ENCODE measurements around the gene COL23A1. TPM values are rescaled to one million over a fixed set of nuclear protein-coding genes. Genes with fewer than 3 reads are reported as not detected.

Gene COL23A1
- total and polyA plus RNA-seq, 4 donors = 0.36 to 1.5 (median 1.1) TPM; not detected in 1

DNA sequence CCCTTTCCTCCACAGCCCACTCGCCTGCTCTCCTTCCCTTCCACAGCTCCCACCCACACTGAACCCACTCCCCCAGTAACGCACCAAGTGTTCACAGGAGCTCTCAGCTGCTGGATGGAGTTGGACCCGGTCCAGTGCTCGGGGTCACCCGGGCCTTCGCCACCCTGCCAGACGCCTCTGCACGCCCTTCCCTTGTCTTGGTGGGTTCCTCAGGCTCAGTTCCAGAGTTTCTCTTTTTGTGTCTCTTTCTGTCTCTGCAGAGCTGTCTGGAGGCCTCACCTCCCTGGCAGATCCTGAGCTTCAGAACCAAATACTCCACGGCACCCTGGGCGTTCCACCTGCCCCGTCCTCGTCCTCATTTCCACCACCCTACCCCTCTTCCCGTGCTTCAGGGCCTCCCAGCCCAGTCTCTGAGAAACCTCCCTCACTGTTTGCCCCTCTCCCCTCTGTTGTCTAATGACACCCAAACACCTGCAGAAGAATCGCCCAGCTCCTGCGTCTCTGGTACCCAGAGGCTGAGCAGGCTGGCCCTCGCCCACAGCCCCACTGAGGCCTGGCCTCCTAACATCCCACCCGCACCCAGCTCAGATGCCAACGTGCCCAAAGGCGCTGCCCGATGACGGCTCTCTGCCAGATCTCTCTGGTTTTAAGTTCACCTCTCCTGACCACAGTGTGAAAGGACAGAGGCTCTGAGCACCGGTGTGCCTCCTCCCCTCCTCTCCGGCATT lies 74.3 kb downstream of the COL23A1 start:
- intact Hi-C loops (cut with DNase I) = no loop called here
- Histone ChIP-seq H3K27me3 (ENCODE audit: control insufficient read depth in 1 of 2, insufficient read depth in 2 of 2, low read length in 1 of 2) (no peaks in the 10 kb centered on the region), H3K4me3 (ENCODE audit: low read length in 2 of 2) (no peak overlapping the region), H3K9me3 (ENCODE audit: control insufficient read depth, low read length) (peaks cover 10% of the 10 kb centered on the region), H3K27ac (ENCODE audit: low read depth in 1 of 2, low read length in 2 of 2) (no peak overlapping the region), H3K36me3 (ENCODE audit: control insufficient read depth in 1 of 2, insufficient read depth in 2 of 2, low read length in 1 of 2) (no peaks in the 10 kb centered on the region), H3K4me1 (ENCODE audit: control insufficient read depth in 1 of 2, insufficient read depth in 2 of 2, low read length in 2 of 2) (no peaks in the 10 kb centered on the region)
- ATAC-seq (ENCODE audit: low FRiP score) (peak; percentile 9), DNase-seq (no peak)
- WGBS, 2 donors = 82 to 86% methylated on average over 23 of the region's 23 CpGs

DNA sequence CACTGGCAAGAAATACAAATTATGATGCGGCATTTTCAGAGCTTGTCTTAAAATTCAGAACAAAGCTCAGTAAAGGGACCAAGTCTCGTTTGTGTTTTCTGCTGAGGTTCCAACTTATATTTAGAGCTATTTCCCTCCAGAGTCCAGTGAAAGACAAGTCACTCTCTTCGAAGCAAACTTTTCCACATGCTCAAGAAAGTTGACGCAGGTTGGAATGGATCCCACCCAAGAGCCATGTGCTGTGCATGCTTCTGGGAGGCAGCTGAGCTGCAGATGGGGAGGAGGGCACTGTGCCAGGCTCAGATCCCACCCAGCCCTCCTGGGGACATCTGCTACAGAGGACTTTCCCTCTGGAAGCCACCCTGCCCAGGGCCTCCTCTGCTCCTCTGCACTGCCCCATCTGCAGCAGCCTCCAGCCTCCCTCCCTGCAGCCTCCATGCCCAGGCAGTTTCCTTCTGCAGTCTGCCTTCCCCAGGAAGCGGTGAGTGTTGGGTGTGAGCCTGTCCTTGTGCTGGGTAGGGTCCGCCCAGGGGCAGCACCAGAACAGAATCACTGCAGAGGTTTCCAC lies 75.3 kb downstream of the COL23A1 start:
- no peaks in the 10 kb centered on the region for H3K4me1 ChIP-seq (ENCODE audit: control insufficient read depth in 1 of 2, insufficient read depth in 2 of 2, low read length in 2 of 2)
- no peak for DNase-seq
- no peak overlapping the region for H3K27ac ChIP-seq (ENCODE audit: low read depth in 1 of 2, low read length in 2 of 2)
- no peaks in the 10 kb centered on the region for H3K36me3 ChIP-seq (ENCODE audit: control insufficient read depth in 1 of 2, insufficient read depth in 2 of 2, low read length in 1 of 2)
- 60 to 62% methylated on average over 6 of the region's 6 CpGs for whole genome bisulfite sequencing, 2 donors
- no peak overlapping the region for H3K4me3 ChIP-seq (ENCODE audit: low read length in 2 of 2)
- H3K27me3 ChIP-seq (ENCODE audit: control insufficient read depth in 1 of 2, insufficient read depth in 2 of 2, low read length in 1 of 2) = no peaks in the 10 kb centered on the region
- H3K9me3 ChIP-seq (ENCODE audit: control insufficient read depth, low read length) = peaks cover 10% of the 10 kb centered on the region
- intact Hi-C loops (cut with DNase I) = no loop called here
- ATAC-seq (ENCODE audit: low FRiP score) = peak; percentile 15

DNA sequence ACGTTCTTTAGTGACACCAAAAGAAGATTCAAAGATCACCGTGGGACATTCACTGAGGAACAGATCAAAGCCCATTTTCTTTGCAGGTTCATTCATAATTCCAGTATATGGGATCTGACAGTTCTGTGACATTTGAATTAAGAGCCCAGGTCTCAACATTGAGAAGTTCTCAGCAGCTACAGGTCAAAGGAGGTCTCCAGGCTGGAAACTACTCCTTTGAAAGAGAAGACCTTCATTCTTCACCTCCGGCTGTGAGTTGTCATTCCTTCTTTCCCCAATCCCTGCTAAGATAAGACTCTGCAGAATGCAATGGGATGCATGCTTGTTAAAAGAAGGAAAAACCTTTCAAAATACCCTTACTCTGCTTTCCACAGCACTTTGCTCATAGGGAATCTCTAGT lies 79.0 kb downstream of the COL23A1 start:
- Histone ChIP-seq H3K27ac (ENCODE audit: low read depth in 1 of 2, low read length in 2 of 2) (no peak overlapping the region), H3K27me3 (ENCODE audit: control insufficient read depth in 1 of 2, insufficient read depth in 2 of 2, low read length in 1 of 2) (no peaks in the 10 kb centered on the region), H3K9me3 (ENCODE audit: control insufficient read depth, low read length) (peaks cover 10% of the 10 kb centered on the region), H3K36me3 (ENCODE audit: control insufficient read depth in 1 of 2, insufficient read depth in 2 of 2, low read length in 1 of 2) (no peaks in the 10 kb centered on the region), H3K4me3 (ENCODE audit: low read length in 2 of 2) (no peak overlapping the region), H3K4me1 (ENCODE audit: control insufficient read depth in 1 of 2, insufficient read depth in 2 of 2, low read length in 2 of 2) (no peaks in the 10 kb centered on the region)
- intact Hi-C loops (cut with DNase I) = no loop called here
- no peak for DNase-seq
- 42 to 59% methylated on average over 3 of the region's 3 CpGs for WGBS, 2 donors
- no peak for ATAC-seq (ENCODE audit: low FRiP score)

DNA sequence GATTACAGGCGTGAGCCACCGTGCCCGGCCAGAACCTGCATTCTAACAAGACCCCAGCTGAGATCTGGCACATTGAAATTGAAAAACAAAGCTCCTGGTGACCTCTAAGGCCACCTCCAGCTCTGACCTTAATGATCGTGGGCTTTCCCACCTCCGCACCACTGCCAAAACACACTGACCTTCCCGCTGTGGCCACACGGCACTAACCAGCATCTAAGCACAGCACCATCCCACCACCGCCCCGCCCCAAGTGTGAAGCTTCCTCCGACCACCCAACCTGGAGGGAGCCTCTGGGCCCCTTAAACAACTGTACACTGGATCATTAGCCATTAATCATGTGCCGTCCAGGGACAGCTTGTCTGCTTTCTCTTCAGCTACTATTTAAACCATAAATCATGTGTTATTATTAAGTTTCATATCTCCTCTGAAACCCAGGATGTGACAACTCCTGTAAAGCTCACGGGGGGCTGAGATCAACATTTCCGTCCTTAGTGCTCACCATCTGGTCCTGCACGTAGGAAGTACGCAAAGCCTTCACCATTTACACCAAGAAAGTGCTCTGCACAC lies 80.6 kb downstream of the COL23A1 start:
- Histone ChIP-seq H3K4me1 (ENCODE audit: control insufficient read depth in 1 of 2, insufficient read depth in 2 of 2, low read length in 2 of 2) (no peaks in the 10 kb centered on the region), H3K27ac (ENCODE audit: low read depth in 1 of 2, low read length in 2 of 2) (no peak overlapping the region), H3K27me3 (ENCODE audit: control insufficient read depth in 1 of 2, insufficient read depth in 2 of 2, low read length in 1 of 2) (no peaks in the 10 kb centered on the region), H3K4me3 (ENCODE audit: low read length in 2 of 2) (no peak overlapping the region), H3K36me3 (ENCODE audit: control insufficient read depth in 1 of 2, insufficient read depth in 2 of 2, low read length in 1 of 2) (no peaks in the 10 kb centered on the region), H3K9me3 (ENCODE audit: control insufficient read depth, low read length) (peaks cover 10% of the 10 kb centered on the region)
- no peak for DNase-seq
- 86 to 87% methylated on average over 15 of the region's 15 CpGs for WGBS, 2 donors
- intact Hi-C loops (cut with DNase I) = no loop called here
- ATAC-seq (ENCODE audit: low FRiP score) = no peak

DNA sequence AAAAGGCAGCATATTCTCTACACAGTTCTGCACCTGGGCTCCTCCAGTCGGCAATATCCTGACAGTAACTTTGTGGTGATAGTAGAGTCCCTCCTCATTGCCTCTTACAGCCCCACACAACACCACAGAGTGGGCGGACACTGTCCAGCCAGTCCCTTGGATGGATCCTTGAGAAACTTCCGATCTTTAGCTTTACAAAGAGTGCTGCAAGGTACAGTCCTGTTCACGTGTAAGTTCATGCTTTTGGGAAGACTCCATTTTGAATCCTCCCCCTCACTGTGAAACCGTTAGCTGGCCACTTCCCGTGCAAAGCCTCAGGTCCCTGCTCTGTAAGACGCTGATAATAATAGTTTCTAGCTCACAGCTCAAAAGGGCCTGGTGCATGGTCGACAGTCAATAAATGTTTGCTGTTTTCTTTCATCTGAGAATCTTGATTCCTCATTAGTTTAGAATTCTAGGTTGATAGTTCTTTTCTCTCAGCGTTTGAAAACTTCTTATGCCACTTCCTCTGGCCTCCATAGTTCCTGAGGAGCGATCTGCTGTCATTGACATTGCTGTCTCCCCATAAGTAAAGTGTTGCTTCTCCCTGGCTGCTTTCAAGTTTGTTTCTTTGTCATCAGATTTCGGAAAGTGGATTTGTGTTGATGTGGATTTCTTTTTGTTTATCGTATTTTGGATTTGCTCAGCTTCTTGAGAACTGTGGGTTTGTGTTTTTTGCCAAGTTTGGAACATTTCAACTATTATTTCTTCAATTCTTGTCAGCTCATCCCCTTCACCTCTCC lies 82.9 kb downstream of the COL23A1 start:
- intact Hi-C loops (cut with DNase I) = no loop called here
- no peaks in the 10 kb centered on the region for H3K36me3 ChIP-seq (ENCODE audit: control insufficient read depth in 1 of 2, insufficient read depth in 2 of 2, low read length in 1 of 2)
- H3K4me3 ChIP-seq (ENCODE audit: low read length in 2 of 2) = no peak overlapping the region
- WGBS, 2 donors = 94 to 95% methylated on average over 12 of the region's 12 CpGs
- DNase-seq = no peak
- no peaks in the 10 kb centered on the region for H3K9me3 ChIP-seq (ENCODE audit: control insufficient read depth, low read length)
- H3K27me3 ChIP-seq (ENCODE audit: control insufficient read depth in 1 of 2, insufficient read depth in 2 of 2, low read length in 1 of 2) = no peaks in the 10 kb centered on the region
- no peak overlapping the region for H3K27ac ChIP-seq (ENCODE audit: low read depth in 1 of 2, low read length in 2 of 2)
- ATAC-seq (ENCODE audit: low FRiP score) = no peak
- H3K4me1 ChIP-seq (ENCODE audit: control insufficient read depth in 1 of 2, insufficient read depth in 2 of 2, low read length in 2 of 2) = no peaks in the 10 kb centered on the region

DNA sequence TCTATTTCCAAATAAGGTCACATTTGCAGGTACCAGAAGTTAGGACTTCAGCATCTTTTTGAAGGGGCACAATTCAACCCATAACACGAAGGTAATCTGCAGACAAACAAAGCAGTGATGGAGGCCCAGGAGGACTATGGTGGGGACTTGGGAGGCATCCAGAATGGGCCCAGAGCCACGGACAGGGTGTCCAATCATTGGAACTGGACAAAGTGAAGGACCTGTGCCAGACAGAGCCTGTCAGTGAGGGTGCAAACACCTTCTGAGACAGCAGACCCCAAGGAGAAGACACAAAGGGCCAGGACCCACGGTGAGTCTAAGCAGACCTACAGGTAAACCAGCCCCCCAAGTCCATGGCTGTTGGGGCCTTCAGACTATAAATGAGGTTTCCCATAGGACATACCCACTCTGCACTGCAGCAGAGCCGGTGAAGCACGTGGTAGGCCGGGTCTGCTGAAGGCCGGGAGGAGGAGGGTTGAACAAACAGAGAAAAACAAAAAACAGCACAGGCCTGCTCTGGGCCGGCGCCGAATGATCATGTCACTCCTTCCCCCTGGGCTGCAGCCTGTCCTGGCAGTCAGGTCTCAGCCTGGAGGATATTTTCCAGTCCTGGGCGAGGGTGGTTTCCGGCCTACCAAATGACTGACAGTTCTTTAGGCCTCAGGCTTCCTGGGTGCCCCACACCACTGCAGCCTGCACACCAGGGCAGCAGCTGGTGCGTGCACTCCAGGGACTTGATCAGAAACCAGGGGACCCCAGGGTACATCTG lies 84.4 kb downstream of the COL23A1 start:
- 68 to 74% methylated on average over 13 of the region's 13 CpGs for WGBS, 2 donors

DNA sequence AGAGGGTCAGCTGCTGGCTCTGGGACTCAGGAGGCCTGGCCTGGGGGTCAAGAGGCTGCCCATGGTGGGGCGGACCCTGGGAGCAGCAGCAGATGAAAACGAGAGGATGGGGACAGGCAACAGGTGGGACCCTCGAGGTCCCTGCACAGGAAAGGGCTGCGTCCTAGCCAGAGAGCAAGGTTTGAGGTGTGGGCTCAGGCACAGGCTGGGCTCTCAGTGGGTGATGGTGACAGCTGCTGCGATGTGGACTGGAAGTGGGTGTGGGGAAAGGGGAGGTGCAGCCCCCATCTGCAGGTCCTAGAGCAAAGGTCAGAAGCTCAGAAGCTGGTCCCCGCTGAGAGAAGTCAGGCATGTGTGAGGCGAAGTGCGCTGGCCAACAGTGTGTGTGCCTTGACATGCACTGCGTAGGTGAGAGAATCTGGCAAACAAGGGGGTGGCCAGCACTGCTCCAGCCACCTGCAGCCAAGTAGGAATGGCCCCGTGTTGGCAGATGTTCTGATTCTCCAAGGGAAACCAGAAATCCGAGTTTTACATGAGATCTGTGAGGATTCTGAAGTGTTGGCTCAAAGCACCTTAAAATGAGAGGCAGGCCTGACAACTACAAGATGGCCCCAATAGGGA lies 85.7 kb downstream of the COL23A1 start:
- ATAC-seq (ENCODE audit: low FRiP score) (no peak), DNase-seq (no peak)

More for the DNA sequence above, 84.4 kb downstream of the COL23A1 start:
- intact Hi-C loops (cut with DNase I) = no loop called here
- Histone ChIP-seq H3K27ac (ENCODE audit: low read depth in 1 of 2, low read length in 2 of 2) (no peak overlapping the region), H3K4me3 (ENCODE audit: low read length in 2 of 2) (no peak overlapping the region), H3K9me3 (ENCODE audit: control insufficient read depth, low read length) (no peaks in the 10 kb centered on the region), H3K36me3 (ENCODE audit: control insufficient read depth in 1 of 2, insufficient read depth in 2 of 2, low read length in 1 of 2) (no peaks in the 10 kb centered on the region), H3K4me1 (ENCODE audit: control insufficient read depth in 1 of 2, insufficient read depth in 2 of 2, low read length in 2 of 2) (no peaks in the 10 kb centered on the region), H3K27me3 (ENCODE audit: control insufficient read depth in 1 of 2, insufficient read depth in 2 of 2, low read length in 1 of 2) (no peaks in the 10 kb centered on the region)
- no peak for DNase-seq
- no peak for ATAC-seq (ENCODE audit: low FRiP score)

More for the DNA sequence above, 85.7 kb downstream of the COL23A1 start:
- H3K4me1 ChIP-seq (ENCODE audit: control insufficient read depth in 1 of 2, insufficient read depth in 2 of 2, low read length in 2 of 2) = no peaks in the 10 kb centered on the region
- H3K27me3 ChIP-seq (ENCODE audit: control insufficient read depth in 1 of 2, insufficient read depth in 2 of 2, low read length in 1 of 2) = no peaks in the 10 kb centered on the region
- H3K9me3 ChIP-seq (ENCODE audit: control insufficient read depth, low read length) = no peaks in the 10 kb centered on the region
- H3K27ac ChIP-seq (ENCODE audit: low read depth in 1 of 2, low read length in 2 of 2) = no peak overlapping the region
- no peaks in the 10 kb centered on the region for H3K36me3 ChIP-seq (ENCODE audit: control insufficient read depth in 1 of 2, insufficient read depth in 2 of 2, low read length in 1 of 2)
- intact Hi-C loops (cut with DNase I) = no loop called here
- 82 to 86% methylated on average over 11 of the region's 11 CpGs for WGBS, 2 donors
- H3K4me3 ChIP-seq (ENCODE audit: low read length in 2 of 2) = no peak overlapping the region
